Right atrium auricular region (tissue), 2 donors: ENCODE data around the gene TMEM185B. TPM values are rescaled to one million over a fixed set of nuclear protein-coding genes. Genes with fewer than 3 reads are reported as not detected.

Experiments used
- DNase-seq: peaks from one replicate; pipeline ENCODE4 v3.0.0-alpha.2; 2019; ENCODE audit warnings: low spot score
- H3K27ac ChIP-seq, 2 donors: fragments of 200-600 bp; sonication (generic); 1 replicate in 1 of 2; 2 replicates in 1 of 2; pipeline ENCODE4 v1.5.1; 2016 to 2019
- H3K27me3 ChIP-seq, 2 donors: fragments of 200-600 bp; sonication (generic); one replicate each; pipeline versions ENCODE4 v1.5.1 to v1.6.0; 2017 to 2019
- H3K36me3 ChIP-seq: fragments of 200-600 bp; sonication (generic); one replicate; pipeline ENCODE4 v1.5.1; 2016
- H3K4me1 ChIP-seq, 2 donors: fragments of 200-600 bp; sonication (generic); one replicate each; pipeline versions ENCODE4 v1.5.1 to v1.6.0; 2017 to 2019
- H3K4me3 ChIP-seq, 2 donors: fragments of 200-600 bp; sonication (generic); 1 replicate in 1 of 2; 2 replicates in 1 of 2; pipeline ENCODE4 v1.5.1; 2017 to 2019; ENCODE audit warnings: mild to moderate bottlenecking in 1 of 2, moderate library complexity in 1 of 2
- H3K9me3 ChIP-seq, 2 donors: fragments of 200-600 bp; sonication (generic); one replicate each; pipeline ENCODE4 v1.5.1; 2019
- CTCF ChIP-seq, 2 donors: fragments of 200-600 bp; sonication (generic); IDR thresholded peaks; one replicate each; pipeline ENCODE4 v1.5.1; 2019; ENCODE audit warnings: antibody characterized with exemption in 2 of 2
- total RNA-seq, 2 donors: library from RNA; depleted of rRNA; stranded (reverse); fragments of >200 nt; gene quantifications; one replicate each; pipeline ENCODE4 v1.1.0, GENCODE V29; 2016

TMEM185B gene
- total RNA-seq, 2 donors from 2014 or later: 31.8 to 33.2 TPM

GRCh38 chr2:120231974-120232635, 8.9 kb upstream of the TMEM185B start:
- DNase-seq: no peak
- TF ChIP-seq CTCF (IDR thresholded peaks at IDR 0.05): no peak
- no peaks in the 10 kb centered on the region for H3K4me1 ChIP-seq
- H3K27ac ChIP-seq: peak overlapping the region in 1 of 2 donors; percentile 41
- H3K9me3 ChIP-seq: no peaks in the 10 kb centered on the region
- H3K36me3 ChIP-seq: no peaks in the 10 kb centered on the region
- H3K27me3 ChIP-seq: no peaks in the 10 kb centered on the region
- H3K4me3 ChIP-seq: peak overlapping the region; percentile 1 to 39

- TF ChIP-seq CTCF (IDR thresholded peaks at IDR 0.05): no peak
- no peaks in the 10 kb centered on the region for H3K27me3 ChIP-seq
- H3K9me3 ChIP-seq: no peaks in the 10 kb centered on the region
- no peaks in the 10 kb centered on the region for H3K4me1 ChIP-seq
- H3K4me3 ChIP-seq: peak overlapping the region in 1 of 2 donors; percentile 39
- DNase-seq: no peak
- H3K36me3 ChIP-seq: no peaks in the 10 kb centered on the region
- peak overlapping the region in 1 of 2 donors; percentile 41 for H3K27ac ChIP-seq
These were observed 8.4 kb upstream of the TMEM185B start for GRCh38 chr2:120231564-120231973.

GRCh38 chr2:120230515-120231471, 7.6 kb upstream of the TMEM185B start:
- Histone ChIP-seq H3K36me3 (no peaks in the 10 kb centered on the region), H3K9me3 (no peaks in the 10 kb centered on the region), H3K4me3 (peak overlapping the region in 1 of 2 donors; percentile 6), H3K27ac (no peak overlapping the region), H3K4me1 (no peaks in the 10 kb centered on the region), H3K27me3 (no peaks in the 10 kb centered on the region)
- DNase-seq: no peak
- TF ChIP-seq CTCF (IDR thresholded peaks at IDR 0.05): no peak

GRCh38 chr2:120229341-120229740, 6.1 kb upstream of the TMEM185B start:
- TF ChIP-seq CTCF (IDR thresholded peaks at IDR 0.05): no peak
- H3K27me3 ChIP-seq: no peaks in the 10 kb centered on the region
- H3K9me3 ChIP-seq: no peaks in the 10 kb centered on the region
- H3K36me3 ChIP-seq: no peaks in the 10 kb centered on the region
- H3K4me1 ChIP-seq: peaks cover 0 to under 1% of the 10 kb centered on the region in 2 donors
- H3K27ac ChIP-seq: no peak overlapping the region
- H3K4me3 ChIP-seq: no peak overlapping the region
- no peak for DNase-seq

- H3K36me3 ChIP-seq: no peaks in the 10 kb centered on the region
- no peak for DNase-seq
- no peaks in the 10 kb centered on the region for H3K27me3 ChIP-seq
- no peak overlapping the region for H3K4me3 ChIP-seq
- no peak overlapping the region for H3K27ac ChIP-seq
- no peaks in the 10 kb centered on the region for H3K9me3 ChIP-seq
- peaks cover 0 to 8% of the 10 kb centered on the region in 2 donors for H3K4me1 ChIP-seq
- TF ChIP-seq CTCF (IDR thresholded peaks at IDR 0.05): no peak
These were observed 5.3 kb upstream of the TMEM185B start for GRCh38 chr2:120228503-120228902.
